OCI-LY3 (cell line): Measurements from ENCODE around the gene EDC4.

Experiments
- EZH2phosphoT487 ChIP-seq: fragments of 200-600 bp; shearing (Covaris generic); IDR thresholded peaks from 2 replicates; pipeline ENCODE4 v1.6.1; 2018; ENCODE audit warnings: antibody characterized with exemption, mixed run types, low read depth
- TF ChIP-seq, protein P1 (sequence below): fragments of 200-600, 300-600 bp; sonication (generic); IDR thresholded peaks from 2 replicates; pipeline ENCODE4 v1.5.1; 2014; ENCODE audit warnings: antibody characterized with exemption, low read length, low read depth

DNA sequence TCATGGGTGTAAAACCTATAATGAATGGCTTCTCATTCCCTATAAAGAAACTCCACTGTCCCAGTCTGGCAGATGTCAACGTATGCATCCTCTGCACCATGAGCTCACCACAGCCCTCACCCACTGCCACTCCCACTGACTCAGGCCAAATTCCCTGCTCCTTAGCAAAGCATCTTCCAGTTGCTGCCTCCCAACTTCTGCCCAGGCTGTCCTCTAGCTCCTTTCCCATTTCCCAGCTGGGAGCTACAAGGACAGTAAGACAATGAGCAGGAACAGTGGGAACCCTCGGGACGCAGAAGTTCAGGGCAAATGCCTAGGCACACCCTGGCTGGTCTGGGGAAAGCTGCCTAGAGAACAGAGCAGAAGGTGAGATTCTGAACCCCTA, 39.8 kb upstream of the EDC4 start:
- TF ChIP-seq, protein P1, sequence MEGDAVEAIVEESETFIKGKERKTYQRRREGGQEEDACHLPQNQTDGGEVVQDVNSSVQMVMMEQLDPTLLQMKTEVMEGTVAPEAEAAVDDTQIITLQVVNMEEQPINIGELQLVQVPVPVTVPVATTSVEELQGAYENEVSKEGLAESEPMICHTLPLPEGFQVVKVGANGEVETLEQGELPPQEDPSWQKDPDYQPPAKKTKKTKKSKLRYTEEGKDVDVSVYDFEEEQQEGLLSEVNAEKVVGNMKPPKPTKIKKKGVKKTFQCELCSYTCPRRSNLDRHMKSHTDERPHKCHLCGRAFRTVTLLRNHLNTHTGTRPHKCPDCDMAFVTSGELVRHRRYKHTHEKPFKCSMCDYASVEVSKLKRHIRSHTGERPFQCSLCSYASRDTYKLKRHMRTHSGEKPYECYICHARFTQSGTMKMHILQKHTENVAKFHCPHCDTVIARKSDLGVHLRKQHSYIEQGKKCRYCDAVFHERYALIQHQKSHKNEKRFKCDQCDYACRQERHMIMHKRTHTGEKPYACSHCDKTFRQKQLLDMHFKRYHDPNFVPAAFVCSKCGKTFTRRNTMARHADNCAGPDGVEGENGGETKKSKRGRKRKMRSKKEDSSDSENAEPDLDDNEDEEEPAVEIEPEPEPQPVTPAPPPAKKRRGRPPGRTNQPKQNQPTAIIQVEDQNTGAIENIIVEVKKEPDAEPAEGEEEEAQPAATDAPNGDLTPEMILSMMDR = no peak
- TF ChIP-seq EZH2phosphoT487 = no peak
